ES-I3 (cell line): ENCODE measurements around the gene GMEB2.

Experiments used
- H3K36me3 ChIP-seq: 2 replicates; pipeline ENCODE4 v1.6.1; 2013; ENCODE audit warnings: mild to moderate bottlenecking, low read length, control low read depth, moderate library complexity; ENCODE audit not compliant: insufficient read depth
- H3K4me1 ChIP-seq: 2 replicates; pipeline ENCODE4 v1.6.1; 2013; ENCODE audit warnings: mild to moderate bottlenecking, control low read depth, low read length; ENCODE audit not compliant: insufficient read depth
- H3K9ac ChIP-seq: 2 replicates; pipeline ENCODE4 v1.6.1; 2013; ENCODE audit warnings: low read depth, mild to moderate bottlenecking, low read length, moderate library complexity
- H3K9me3 ChIP-seq: 2 replicates; pipeline ENCODE4 v1.6.1; 2013; ENCODE audit warnings: mild to moderate bottlenecking, low read length, moderate library complexity; ENCODE audit not compliant: control insufficient read depth, insufficient read depth

The GMEB2 gene

DNA sequence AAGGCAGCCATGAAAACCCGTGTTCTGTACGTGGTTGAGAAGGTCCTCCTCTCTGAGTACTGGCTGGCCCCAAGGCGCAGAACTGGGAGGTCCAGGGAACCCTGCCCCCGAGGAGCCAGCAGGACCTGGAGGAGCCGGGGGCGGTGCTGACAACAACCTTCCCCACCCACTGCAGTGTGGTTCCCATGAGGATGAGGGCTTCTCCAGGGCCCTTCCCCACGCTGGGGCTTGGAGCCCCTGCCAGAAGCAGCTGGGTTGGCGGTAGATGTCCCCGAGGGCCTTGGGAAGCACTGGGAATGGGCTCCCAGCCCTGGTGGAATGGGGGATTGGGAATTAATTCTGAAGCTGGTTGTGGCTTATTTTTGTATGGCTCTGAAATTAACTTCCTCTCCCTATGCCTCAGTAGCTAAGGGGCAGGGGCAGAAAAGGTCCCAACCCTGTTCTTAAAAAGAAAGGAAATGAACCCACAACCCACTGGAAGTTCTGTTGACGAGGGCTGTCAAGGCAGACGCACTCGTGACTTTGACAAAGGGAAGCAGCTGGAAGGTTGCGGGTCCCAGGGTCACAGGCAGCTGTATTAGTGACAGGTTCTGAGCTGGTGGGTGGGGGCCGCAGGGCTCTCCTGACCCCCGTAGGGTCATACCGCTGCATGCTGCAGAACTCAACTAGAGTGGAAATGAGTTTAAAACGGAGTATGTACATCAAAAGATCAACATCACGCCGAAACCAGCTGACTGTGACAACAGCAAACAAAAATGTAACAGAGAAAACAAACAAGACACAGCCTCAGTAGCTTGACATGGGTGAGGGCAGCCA is 38.9 kb downstream of the GMEB2 start:
- Histone ChIP-seq H3K9me3 (no peaks in the 10 kb centered on the region), H3K9ac (no peak overlapping the region), H3K4me1 (no peaks in the 10 kb centered on the region), H3K36me3 (no peaks in the 10 kb centered on the region; the same call in 1 of the 2 replicates)

DNA sequence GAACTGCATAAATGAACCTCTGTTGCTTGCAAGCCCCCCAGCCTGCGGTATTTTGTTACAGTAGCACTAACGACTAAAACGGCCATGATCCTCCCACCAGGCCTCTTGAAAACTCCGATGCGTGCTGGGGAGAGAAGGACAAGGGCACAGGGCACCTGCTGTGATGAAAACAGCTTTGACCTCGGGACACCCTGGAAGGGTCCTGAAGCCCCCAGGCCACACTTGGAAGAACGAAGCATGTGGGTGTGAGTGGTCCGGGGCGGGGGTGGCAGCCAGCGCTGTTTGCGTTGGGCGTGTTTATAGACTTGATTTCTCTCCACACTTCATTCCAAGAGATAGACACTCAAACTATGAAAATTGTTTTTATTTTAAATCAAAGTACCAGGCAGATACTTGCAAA is 39.6 kb downstream of the GMEB2 start:
- H3K9ac ChIP-seq: no peak overlapping the region
- no peaks in the 10 kb centered on the region for H3K4me1 ChIP-seq
- no peaks in the 10 kb centered on the region for H3K9me3 ChIP-seq
- H3K36me3 ChIP-seq: no peaks in the 10 kb centered on the region; the same call in 1 of the 2 replicates

DNA sequence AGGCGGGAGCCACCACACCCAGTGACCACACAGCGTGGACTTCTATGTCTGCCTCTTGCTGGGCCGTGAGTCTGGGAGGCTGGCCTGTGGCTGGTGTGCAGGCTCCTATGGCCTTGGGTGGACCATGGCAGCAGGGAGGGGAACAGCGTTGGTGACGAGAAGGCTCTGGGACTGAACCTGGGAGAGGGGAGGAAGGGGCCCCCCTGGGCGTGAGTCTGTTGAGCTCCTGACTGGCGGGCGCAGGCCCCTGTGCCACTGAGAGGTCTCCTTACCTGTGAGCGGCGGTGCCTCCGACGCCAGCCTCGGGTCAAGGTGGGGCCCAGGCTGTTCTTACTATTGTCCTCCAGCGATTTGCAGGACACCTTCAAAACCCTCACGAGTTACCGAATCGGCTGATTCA is 40.1 kb downstream of the GMEB2 start:
- Histone ChIP-seq H3K4me1 (no peaks in the 10 kb centered on the region), H3K9me3 (no peaks in the 10 kb centered on the region), H3K36me3 (no peaks in the 10 kb centered on the region; the same call in 1 of the 2 replicates), H3K9ac (no peak overlapping the region)

DNA sequence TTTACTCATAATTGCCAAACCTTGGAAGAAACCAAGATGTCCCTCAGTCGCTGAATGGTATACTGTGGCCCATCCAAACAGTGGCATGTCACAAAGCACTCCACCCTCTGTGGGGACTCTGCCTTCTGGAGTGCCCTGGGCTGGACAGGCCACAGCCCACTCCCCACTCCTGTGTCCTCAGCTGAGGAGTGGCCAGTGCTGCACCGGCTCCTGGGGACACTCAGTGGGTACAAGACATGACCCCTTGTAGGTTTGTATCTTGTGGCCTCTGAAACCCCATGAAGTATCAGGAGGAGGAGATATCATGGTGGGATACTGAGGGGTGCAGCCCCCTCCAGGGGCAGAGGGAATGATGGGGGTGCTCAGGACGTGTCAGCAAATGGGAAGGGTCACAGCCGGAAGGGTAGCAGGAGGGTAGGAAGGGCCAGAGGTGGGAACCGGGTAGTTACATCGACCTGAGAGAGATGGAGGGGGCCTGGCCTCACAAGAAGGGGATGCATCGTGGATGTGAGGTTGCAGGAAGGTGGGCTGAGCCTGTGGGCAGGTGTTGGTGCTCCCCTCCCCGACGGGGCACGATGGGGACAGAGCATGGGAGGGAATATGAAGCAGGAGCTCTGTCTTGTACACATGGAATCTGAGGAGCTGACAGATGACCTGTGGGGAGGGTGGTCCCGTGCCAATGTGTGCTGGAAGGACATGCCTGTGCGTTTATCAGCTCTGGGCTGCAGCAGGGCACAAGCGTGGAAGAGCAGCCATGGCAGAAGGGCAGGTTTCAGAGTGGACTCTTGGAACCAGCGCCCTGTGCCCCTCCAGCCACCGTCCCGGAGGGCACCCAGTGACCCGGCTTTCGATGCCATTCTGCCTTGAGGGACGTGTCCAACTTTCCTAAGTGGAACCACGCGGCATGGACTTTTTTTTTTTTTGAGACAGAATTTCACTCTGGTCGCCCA is 41.0 kb downstream of the GMEB2 start:
- Histone ChIP-seq H3K9me3 (no peaks in the 10 kb centered on the region), H3K36me3 (no peaks in the 10 kb centered on the region; the same call in 1 of the 2 replicates), H3K9ac (no peak overlapping the region), H3K4me1 (no peaks in the 10 kb centered on the region)

GRCh38 chr20:63582382-63583063 is 44.4 kb downstream of the GMEB2 start:
- H3K9me3 ChIP-seq: no peaks in the 10 kb centered on the region
- no peaks in the 10 kb centered on the region for H3K36me3 ChIP-seq
- H3K4me1 ChIP-seq: no peaks in the 10 kb centered on the region
- H3K9ac ChIP-seq: no peak overlapping the region

DNA sequence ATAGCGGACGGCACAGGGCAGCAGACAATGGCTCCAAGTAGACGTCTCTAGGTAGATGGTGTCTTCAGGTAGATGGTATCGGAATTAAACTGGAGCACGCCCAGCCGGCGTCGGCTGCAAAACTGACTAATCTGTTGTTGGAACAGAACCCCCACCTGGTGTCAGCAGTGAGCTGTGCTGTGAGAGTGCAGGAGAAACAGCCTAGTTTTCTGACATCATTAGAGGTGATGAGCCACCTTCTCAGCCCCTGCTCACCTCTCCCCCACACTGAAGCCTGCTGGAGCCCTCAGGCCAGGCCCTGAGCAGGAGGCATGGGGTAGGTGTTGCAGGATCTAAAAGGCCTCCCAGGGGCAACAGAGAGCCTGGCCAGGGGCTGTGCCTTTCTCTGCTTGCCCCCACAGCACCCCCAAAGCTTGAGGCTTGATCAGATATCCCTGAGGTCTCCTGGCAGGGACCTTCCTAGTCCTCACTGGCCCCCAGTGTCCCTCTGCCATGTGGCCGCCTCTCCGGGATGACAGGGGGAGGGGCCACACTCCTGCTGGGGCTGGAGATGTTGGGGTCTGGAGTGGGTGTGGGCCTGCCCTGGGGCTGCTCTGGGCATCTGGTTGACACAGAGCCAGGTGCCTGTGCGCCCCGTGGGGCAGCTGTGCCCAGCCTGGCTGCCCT is 46.0 kb downstream of the GMEB2 start:
- no peaks in the 10 kb centered on the region for H3K9me3 ChIP-seq
- no peaks in the 10 kb centered on the region for H3K36me3 ChIP-seq
- H3K9ac ChIP-seq: no peak overlapping the region
- no peaks in the 10 kb centered on the region for H3K4me1 ChIP-seq

DNA sequence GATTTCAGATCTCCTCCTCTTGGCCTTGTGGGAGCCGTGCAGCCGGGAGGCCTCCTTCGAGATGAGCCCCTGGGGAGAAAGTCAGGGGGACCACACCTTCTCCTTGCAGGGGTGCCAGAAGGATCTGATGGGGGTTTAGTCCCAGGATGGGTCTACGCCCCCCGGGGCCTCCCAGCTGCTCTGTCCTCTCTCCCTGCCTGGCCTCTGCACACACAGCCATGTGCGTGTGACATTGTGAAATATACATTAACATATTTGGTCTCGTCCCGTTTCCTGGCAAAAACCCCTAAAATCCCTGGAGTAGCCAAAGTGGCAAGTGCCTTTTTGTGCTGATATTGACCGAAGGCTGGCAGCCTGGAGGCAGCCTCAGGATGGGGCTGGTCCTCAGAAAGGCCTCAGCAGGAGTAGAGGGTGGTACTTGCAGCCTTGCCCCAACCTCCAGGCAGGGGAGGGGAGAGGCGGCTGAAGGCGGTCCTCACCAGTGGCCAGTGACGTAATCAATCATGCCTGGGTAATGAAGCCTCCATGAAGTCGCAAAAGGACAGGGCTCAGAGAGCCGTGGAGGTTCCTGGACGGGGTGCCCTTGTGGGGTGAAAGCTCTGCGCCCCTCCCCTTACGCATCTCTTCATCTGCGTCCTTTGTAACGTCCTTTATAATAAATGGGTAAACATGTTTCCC is 47.7 kb downstream of the GMEB2 start:
- Histone ChIP-seq H3K4me1 (no peaks in the 10 kb centered on the region), H3K9ac (no peak overlapping the region), H3K9me3 (no peaks in the 10 kb centered on the region), H3K36me3 (no peaks in the 10 kb centered on the region)

- Histone ChIP-seq H3K36me3 (no peaks in the 10 kb centered on the region), H3K9ac (no peak overlapping the region), H3K9me3 (no peaks in the 10 kb centered on the region), H3K4me1 (no peaks in the 10 kb centered on the region)
Measured at GRCh38 chr20:63578224-63579016, 48.5 kb downstream of the GMEB2 start.

DNA sequence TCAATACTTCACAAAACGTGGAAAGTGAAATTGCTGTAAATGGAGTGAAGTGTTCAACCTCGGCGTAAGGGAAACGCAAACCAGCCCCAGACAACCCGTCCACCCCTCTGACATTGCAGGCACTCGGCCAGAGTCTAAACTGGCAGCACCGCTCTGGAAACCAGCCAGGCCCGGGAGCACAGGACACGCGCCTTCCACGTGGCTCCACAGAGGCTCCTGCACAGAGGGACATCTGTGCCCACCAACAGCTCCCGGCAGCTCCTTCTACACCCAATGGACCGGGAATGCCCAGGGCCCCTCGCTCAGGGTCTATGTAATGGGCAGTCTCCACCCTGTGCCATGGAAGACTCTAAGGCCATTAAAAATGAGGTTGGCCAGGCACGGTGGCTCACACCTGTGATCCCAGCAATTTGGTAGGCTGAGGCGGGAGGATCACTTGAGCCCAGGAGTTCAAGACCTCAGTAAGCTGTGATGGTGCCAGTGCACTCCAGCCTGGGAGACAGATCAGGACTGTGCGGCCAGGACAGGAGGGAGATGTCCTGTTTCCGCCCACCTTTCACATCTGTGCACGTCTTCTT is 49.5 kb downstream of the GMEB2 start:
- H3K4me1 ChIP-seq: no peaks in the 10 kb centered on the region
- no peaks in the 10 kb centered on the region for H3K36me3 ChIP-seq
- H3K9ac ChIP-seq: no peak overlapping the region
- H3K9me3 ChIP-seq: no peaks in the 10 kb centered on the region

DNA sequence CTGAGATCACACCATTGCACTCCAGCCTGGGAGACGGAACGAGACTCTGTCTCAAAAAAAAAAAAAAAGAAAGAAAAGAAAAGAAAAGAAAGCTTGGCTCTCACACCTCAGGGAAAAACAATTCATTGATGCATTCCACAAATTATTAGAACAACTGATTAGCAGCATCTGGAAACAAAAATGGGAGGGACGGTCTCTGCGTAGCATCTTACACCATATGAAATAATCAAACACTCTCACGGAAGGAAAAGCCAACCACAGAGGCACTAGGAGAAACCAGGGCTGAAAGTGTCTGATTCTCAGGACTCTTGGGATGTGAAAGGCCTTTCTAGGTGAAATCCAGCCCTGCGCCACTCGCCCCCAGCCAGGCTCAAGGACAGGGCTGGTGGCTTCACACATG is 50.6 kb downstream of the GMEB2 start:
- Histone ChIP-seq H3K9ac (no peak overlapping the region), H3K4me1 (no peaks in the 10 kb centered on the region), H3K9me3 (no peaks in the 10 kb centered on the region), H3K36me3 (no peaks in the 10 kb centered on the region)

DNA sequence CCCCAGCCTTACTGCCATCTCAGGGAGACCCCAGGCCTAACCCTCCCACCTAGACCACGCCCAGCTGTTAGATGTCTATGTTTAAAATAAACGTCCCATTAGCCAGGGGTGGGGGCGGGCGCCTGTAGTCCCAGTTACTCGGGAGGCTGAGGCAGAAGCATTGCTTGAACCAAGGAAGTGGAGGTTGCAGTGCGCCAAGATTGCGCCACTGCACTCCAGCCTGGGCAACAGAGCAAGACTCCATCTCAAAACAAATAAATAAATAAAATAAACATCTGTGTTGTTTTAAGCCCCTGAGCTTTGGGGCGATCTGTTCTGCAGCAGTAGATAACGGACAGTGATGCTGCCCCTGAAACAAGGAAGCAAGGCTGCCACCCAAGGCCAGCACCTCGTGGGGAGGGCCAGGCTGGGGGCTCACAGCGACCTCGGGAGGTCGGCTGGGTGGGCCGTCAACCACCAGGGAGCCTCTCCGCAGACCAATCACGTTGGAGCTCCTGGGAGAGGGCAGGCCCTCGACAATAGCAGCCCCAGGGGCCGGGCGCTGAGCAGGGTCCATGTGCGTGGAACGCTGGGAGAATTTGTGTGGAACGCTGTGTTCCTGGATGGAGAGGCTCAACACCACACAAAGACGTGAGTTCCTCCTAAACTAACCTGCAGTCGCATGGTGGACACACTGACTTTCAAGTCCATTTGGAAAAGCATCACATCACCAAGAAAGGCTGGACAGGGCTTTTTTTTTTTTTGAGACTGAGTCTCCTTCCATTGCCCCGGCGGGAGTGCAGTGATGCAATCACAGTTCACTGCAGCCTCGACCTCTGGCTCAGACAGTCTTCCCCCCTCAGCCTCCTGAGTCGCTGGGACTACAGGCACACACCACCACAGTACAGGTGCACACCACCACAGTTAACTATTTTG is 51.8 kb downstream of the GMEB2 start:
- Histone ChIP-seq H3K4me1 (no peaks in the 10 kb centered on the region), H3K9me3 (no peaks in the 10 kb centered on the region), H3K36me3 (no peaks in the 10 kb centered on the region), H3K9ac (no peak overlapping the region)
